Right cardiac atrium (tissue), 5 donors: Measurements from ENCODE around the gene STK31. TPM values are rescaled to one million over a fixed set of nuclear protein-coding genes. Genes with fewer than 3 reads are reported as not detected.
"Not testable (repeated sequence)": the region's sequence is repeated elsewhere in the genome, so short reads cannot be mapped to it uniquely, and the experiment has no call there.

Experiments used
- ATAC-seq, 2 donors: fragments of 200-7000 bp; cut with Tn5 transposase; one replicate each; pipeline versions ENCODE4 v1.8.0 to v1.9.1; 2020; ENCODE audit warnings: moderate library complexity in 2 of 2, mild to moderate bottlenecking in 1 of 2
- DNase-seq, 3 donors: peaks; one replicate each; pipeline ENCODE4 v3.0.0-alpha.2; 2020
- H3K27ac ChIP-seq: one replicate; pipeline ENCODE4 v1.5.1; 2013; ENCODE audit warnings: mild to moderate bottlenecking, low read length, control low read depth, moderate library complexity
- H3K27me3 ChIP-seq: one replicate; pipeline ENCODE4 v1.6.1; 2013; ENCODE audit not compliant: control insufficient read depth, insufficient read depth
- H3K4me1 ChIP-seq: one replicate; pipeline ENCODE4 v1.6.1; 2013; ENCODE audit warnings: low read length; ENCODE audit not compliant: control insufficient read depth, insufficient read depth
- H3K4me3 ChIP-seq: one replicate; pipeline ENCODE4 v1.5.1; 2013; ENCODE audit warnings: low read length, control low read depth
- H3K9me3 ChIP-seq: one replicate; pipeline ENCODE4 v1.6.1; 2013; ENCODE audit warnings: low read length; ENCODE audit not compliant: control insufficient read depth
- WGBS: extraction: QIAGEN DNeasy Blood & Tissue Kit; methylation state at CpG from one replicate; pipeline ENCODE4 v1.1.7; 2013; 5-methylcytosine and 5-hydroxymethylcytosine counted together
- intact Hi-C, 4 donors: fragments of 100-400 bp; cut with DNase I; formaldehyde crosslinking; loops; one replicate each; pipeline versions ENCODE4 v1.11.0 to v1.14.0; 2022 to 2023
- polyA plus RNA-seq: library from polyadenylated mRNA; stranded (reverse); fragments of 200-250 nt; gene quantifications from one replicate; pipeline ENCODE4 v1.2.3, GENCODE V29; 2013
- total RNA-seq, 4 donors: library from RNA; stranded (reverse); fragmentation: NEBNext Ultra II Directional; extraction: Animal tissue kit (Norgen Biotek cat#: 25700); gene quantifications; one replicate each; pipeline ENCODE4 v1.2.1, GENCODE V29; 2021
- donor health status: healthy with polysubstance abuse.
- donor health status: DM: no; HTN: yes; CAD: no.
- donor health status: DM: no; HTN: no; CAD: no.
- donor health status: DM: no; HTN: yes; CAD: no; lungs with severe emphysema.
- donor health status: DM: yes; HTN: yes; CAD: no.

Gene STK31
- total and polyA plus RNA-seq, 5 donors: 0.09 to 0.47 (median 0.26) TPM; not detected in 1

DNA sequence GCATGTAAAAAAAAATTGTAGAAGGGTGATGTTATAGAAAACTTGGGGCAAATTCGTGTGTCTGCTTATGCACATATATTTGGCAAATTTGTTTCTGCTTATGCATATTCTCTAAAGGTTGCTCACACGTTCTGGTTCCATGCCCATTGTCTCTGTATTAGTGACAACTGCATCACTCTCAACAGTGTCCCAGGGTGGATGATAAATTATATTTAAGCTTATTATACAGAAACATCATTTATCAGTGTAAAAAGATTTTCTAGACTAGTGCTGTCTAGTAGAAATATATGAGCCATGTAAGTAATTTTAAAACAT, 4.1 kb downstream of the STK31 start:
- ATAC-seq: no peak
- no peak for DNase-seq
- WGBS: 55% methylated on average over 2 of the region's 2 CpGs
- Histone ChIP-seq H3K27me3 (no peaks in the 10 kb centered on the region), H3K27ac (no peak overlapping the region), H3K9me3 (no peaks in the 10 kb centered on the region), H3K4me1 (no peaks in the 10 kb centered on the region), H3K4me3 (no peak overlapping the region)
- intact Hi-C loops: loop anchor here in 3 of 4 donors (5.0 to 10.0 kb wide), 3 partner anchors 142 to 439 kb away; no protein-coding TSS in a partner anchor

DNA sequence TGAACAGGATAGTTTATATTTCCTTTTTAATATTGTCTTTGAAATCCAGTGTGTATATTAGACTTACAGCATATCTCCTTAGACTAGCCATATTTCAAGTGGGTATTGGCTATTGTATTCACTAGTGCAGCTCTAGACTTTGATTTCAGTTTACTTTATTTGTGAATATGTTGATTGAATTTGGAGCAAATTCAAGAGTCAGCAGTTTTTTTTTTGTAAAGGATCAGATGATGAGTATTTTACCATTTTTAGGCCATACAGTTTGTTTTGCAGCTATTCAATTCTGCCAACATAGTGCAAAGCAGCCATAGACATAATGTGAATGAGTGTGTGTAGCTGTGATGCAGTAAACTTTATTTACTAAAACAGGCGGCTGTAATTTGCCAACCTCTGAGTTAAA, 4.6 kb downstream of the STK31 start:
- ATAC-seq: no peak
- H3K4me3 ChIP-seq: no peak overlapping the region
- intact Hi-C loops: loop anchor here in 3 of 4 donors (5.0 to 10.0 kb wide), 3 partner anchors 142 to 440 kb away; no protein-coding TSS in a partner anchor
- no peak for DNase-seq
- H3K27ac ChIP-seq: no peak overlapping the region
- no peaks in the 10 kb centered on the region for H3K4me1 ChIP-seq
- no peaks in the 10 kb centered on the region for H3K27me3 ChIP-seq
- WGBS: 91% methylated on average over 1 of the region's 1 CpG
- no peaks in the 10 kb centered on the region for H3K9me3 ChIP-seq

DNA sequence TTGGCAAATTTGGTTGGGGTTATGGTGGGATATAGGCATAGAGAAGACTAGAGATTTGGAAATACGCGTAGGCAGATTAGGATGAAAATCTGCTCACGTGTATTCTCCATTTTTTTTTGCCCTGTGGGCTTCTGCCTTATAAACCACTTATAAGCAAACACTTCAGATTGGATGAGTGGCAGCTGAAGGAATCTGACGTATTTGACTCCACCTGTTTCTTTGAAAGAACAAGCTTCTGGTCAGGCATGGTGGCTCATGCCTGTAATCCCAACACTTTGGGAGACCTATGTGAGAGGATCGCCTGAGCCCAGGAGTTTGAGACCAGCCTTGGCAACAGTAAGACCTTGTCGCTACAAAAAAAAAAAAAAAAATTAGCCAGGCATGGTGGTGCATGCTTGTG, 5.1 kb downstream of the STK31 start:
- DNase-seq (no peak), ATAC-seq (no peak)
- WGBS: 71% methylated on average over 6 of the region's 6 CpGs
- no peaks in the 10 kb centered on the region for H3K9me3 ChIP-seq
- H3K4me3 ChIP-seq: no peak overlapping the region
- intact Hi-C loops: loop anchor here in 2 of 4 donors (10.0 kb wide), 2 partner anchors 170 to 440 kb away; no protein-coding TSS in a partner anchor
- no peak overlapping the region for H3K27ac ChIP-seq
- no peaks in the 10 kb centered on the region for H3K4me1 ChIP-seq
- H3K27me3 ChIP-seq: no peaks in the 10 kb centered on the region

DNA sequence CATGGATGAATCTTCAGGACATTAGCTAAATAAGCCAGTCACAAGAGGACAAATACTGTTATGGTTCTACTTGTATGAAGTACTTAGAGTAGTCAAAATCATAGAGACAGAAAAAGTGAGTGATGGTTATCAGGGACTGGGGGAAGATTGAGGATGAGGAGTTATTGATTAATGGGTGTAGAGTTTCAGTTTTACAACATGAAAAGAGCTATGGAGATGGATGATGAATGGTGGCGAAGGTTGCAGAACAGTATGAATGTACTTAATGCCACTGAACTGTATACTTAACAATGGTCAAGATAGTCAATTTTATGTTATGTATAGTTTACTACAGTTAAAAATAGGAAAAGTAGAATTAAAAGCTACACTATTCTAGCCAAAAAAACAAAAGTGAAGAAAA, 7.8 kb downstream of the STK31 start:
- no peak overlapping the region for H3K27ac ChIP-seq
- ATAC-seq (no peak), DNase-seq (no peak)
- no peak overlapping the region for H3K4me3 ChIP-seq
- no peaks in the 10 kb centered on the region for H3K4me1 ChIP-seq
- no peaks in the 10 kb centered on the region for H3K27me3 ChIP-seq
- WGBS: 96% methylated on average over 1 of the region's 1 CpG
- intact Hi-C loops: loop anchor here in 2 of 4 donors (10.0 kb wide), 2 partner anchors 173 to 443 kb away; no protein-coding TSS in a partner anchor
- no peaks in the 10 kb centered on the region for H3K9me3 ChIP-seq

DNA sequence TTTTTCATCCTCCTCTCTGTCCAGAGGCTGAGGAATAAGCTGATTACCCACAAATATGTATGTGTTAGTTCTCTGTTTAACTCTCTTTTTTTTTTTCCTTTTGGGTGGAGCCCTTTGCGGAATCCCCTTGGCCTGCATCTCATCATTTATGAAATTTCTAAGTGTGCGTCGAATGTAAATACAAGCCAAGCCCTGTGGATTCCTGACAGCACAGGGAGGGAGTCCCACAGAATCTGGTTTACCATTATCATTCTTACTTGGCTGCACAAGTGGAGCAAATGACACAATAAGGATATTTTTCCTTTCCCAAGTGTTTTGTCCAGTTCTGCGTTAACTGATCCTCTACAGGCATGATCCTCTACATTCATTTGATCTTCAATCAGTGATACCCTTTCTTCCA, 11.4 kb downstream of the STK31 start:
- no peaks in the 10 kb centered on the region for H3K27me3 ChIP-seq
- H3K4me1 ChIP-seq: no peaks in the 10 kb centered on the region
- no peak overlapping the region for H3K4me3 ChIP-seq
- no peak for DNase-seq
- intact Hi-C loops: no loop called here
- no peaks in the 10 kb centered on the region for H3K9me3 ChIP-seq
- 65% methylated on average over 4 of the region's 4 CpGs for WGBS
- no peak for ATAC-seq
- no peak overlapping the region for H3K27ac ChIP-seq

DNA sequence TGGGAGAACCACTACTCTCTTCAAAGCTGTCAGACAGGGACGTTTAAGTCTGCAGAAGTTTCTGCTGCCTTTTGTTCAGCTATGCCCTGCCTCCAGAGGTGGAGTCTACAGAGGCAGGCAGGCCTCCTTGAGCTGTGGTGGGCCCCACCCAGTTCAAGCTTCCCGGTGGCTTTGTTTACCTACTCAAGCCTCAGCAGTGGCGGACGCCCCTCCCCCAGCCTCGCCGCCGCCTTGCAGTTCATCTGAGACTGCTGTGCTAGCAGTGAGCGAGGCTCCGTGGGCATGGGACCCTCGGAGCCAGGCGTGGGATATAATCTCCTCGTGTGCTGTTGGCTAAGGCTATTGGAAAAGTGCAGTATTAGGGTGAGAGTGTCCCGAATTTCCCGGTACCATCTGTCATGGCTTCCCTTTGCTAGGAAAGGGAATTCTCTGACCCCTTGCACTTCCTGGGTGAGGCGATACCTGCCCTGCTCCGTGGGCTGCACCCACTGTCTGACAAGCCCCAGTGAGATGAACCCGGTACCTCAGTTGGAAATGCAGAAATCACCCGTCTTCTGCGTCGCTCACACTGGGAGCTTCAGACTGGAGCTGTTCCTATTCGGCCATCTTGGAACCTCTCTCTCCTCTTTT, 12.7 kb downstream of the STK31 start:
- H3K27ac ChIP-seq, intact Hi-C loops, H3K4me1 ChIP-seq, H3K4me3 ChIP-seq, H3K27me3 ChIP-seq, ATAC-seq, H3K9me3 ChIP-seq: not testable (repeated sequence)
- 88% methylated on average over 21 of the region's 21 CpGs for WGBS
- peak in 1 of 3 donors; percentile 38 for DNase-seq

DNA sequence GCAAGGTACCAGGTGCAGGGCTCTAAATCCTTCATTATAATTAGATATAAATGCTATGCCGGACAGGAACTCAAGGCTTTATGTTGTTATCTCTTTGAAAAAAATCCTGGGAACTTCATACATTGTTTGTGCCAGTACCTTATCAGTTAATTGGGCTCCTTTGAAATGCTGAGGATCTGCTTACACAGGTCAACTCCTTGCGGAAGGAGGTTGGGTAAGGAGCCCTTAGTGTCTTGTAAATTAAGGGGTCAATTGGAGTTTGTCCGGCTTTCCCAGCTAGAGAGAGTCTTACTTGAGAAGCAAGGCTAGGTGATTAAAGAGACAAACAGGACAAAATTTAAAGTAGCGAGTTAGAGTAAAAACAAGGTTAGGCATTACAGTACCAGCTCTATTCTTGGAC, 14.1 kb downstream of the STK31 start:
- intact Hi-C loops, H3K4me3 ChIP-seq, H3K27ac ChIP-seq, H3K4me1 ChIP-seq, H3K9me3 ChIP-seq, ATAC-seq, H3K27me3 ChIP-seq, DNase-seq: not testable (repeated sequence)
- 70% methylated on average over 4 of the region's 4 CpGs for WGBS

DNA sequence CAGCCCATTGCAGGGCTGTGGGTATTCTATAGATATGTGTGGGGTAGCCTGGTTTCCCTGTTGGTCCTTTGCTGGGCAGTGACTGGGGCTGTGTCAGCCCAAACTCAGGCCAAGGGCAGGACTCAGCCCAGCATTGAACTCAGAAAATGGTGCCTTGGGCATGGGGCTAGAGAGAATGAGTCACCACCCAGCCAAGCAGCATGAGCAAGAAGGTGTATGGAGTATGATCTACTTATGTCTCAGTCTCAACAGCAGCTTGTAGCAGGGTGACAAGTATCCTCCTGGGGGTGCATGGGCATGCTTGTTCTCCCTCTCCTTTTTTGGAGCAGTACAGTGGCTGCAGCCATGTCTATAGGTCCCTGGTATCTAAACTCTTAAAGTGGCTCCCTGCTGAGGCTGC, 32.0 kb downstream of the STK31 start:
- intact Hi-C loops: no loop called here
- H3K27ac ChIP-seq: no peak overlapping the region
- DNase-seq (no peak), ATAC-seq (no peak)
- H3K27me3 ChIP-seq: no peaks in the 10 kb centered on the region
- H3K4me3 ChIP-seq: no peak overlapping the region
- H3K9me3 ChIP-seq: no peaks in the 10 kb centered on the region
- H3K4me1 ChIP-seq: no peaks in the 10 kb centered on the region

DNA sequence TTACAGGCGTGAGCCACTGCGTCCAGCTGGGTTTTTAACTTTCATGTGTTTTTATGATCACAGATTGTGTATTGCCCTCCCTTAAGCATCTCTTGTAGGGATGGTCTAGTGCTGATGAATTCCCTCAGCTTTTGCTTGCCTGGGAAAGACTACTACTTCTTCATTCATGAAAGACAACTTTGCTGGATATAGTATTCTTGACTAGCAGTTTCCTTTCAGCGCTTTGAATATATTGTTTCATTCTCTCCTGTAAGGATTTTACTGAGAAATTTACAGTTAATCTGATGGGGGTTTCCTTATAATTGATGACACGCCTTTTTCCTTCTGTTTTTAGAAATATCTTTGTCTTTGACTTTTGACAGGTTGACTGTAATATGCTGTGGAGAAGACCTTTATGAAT, 33.2 kb downstream of the STK31 start:
- DNase-seq: no peak
- no peaks in the 10 kb centered on the region for H3K9me3 ChIP-seq
- H3K4me1 ChIP-seq: no peaks in the 10 kb centered on the region
- no peak overlapping the region for H3K4me3 ChIP-seq
- WGBS: 90% methylated on average over 4 of the region's 4 CpGs
- ATAC-seq: no peak
- H3K27me3 ChIP-seq: no peaks in the 10 kb centered on the region
- H3K27ac ChIP-seq: no peak overlapping the region
- intact Hi-C loops: no loop called here

DNA sequence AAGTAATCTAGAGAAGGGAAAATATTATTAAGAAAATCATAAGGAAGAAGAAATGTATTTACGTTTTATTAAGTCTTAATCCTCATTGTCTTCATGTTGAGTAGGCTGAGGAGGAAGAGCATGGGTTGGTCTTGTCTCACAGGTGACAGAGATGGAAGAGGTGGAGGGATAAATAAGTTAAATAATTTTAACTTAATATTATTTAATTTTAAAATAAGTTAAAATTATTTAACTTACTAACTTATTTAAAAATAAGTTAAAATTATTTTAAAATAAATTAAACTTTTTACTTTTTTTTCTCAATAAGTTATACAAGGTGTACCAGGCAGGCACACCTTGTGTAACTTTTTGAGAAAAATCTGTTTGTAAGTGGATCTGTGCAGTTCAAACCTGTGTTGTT, 36.6 kb downstream of the STK31 start:
- Histone ChIP-seq H3K27ac (no peak overlapping the region), H3K4me3 (no peak overlapping the region), H3K4me1 (no peaks in the 10 kb centered on the region), H3K27me3 (no peaks in the 10 kb centered on the region), H3K9me3 (no peaks in the 10 kb centered on the region)
- no peak for ATAC-seq
- no peak for DNase-seq
- WGBS: 82% methylated on average over 1 of the region's 1 CpG
- intact Hi-C loops: no loop called here

DNA sequence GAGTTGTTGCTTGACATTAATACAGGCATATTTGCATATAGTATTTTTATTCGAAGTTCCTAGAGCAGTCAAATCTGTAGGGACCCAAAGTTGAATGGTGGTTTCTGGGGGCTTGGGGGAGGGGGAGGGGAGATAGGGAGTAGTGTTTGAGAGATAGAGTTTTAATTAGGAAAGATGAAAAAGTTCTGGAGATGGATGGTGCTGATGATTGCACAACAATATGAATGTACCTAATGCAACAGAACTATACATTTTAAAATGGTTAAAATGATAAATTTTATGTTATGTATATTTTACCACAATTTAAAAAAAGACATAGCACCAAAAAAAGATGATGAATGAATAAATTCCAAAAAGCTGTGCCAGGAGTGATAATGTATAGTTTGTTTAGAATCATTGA, 41.8 kb downstream of the STK31 start:
- intact Hi-C loops: no loop called here
- DNase-seq (no peak), ATAC-seq (no peak)
- no peaks in the 10 kb centered on the region for H3K27me3 ChIP-seq
- WGBS: 74% methylated on average over 1 of the region's 1 CpG
- H3K9me3 ChIP-seq: no peaks in the 10 kb centered on the region
- no peak overlapping the region for H3K4me3 ChIP-seq
- H3K27ac ChIP-seq: no peak overlapping the region
- no peaks in the 10 kb centered on the region for H3K4me1 ChIP-seq

DNA sequence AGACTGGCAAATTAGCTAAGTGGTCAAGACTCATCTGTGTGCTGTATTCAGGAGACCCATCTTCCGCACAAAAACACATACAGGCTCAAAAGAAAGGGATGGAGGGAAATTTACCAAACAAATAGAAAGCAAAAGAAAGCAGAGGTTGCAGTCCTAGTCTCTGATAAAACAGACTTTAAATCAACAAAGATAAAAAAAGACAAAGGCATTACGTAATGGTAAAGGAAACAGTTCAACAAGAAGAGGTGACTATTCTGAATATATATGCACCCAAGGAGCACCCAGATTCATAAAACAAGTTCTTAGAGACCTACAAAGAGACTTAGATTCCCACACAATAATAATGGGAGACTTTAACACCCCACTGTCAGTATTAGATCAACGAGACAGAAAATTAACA, 48.8 kb downstream of the STK31 start:
- H3K9me3 ChIP-seq, H3K4me3 ChIP-seq, intact Hi-C loops, DNase-seq, H3K27me3 ChIP-seq, H3K4me1 ChIP-seq, H3K27ac ChIP-seq, ATAC-seq: not testable (repeated sequence)
- WGBS: 80% methylated on average over 3 of the region's 3 CpGs
